Panc1 (cell line): ENCODE results near the gene TMOD1.

Experiments
- POLR2AphosphoS5 ChIP-seq: IDR thresholded peaks from 2 replicates; pipeline ENCODE4 v1.6.1; 2012; ENCODE audit warnings: mild to moderate bottlenecking, low read depth, low read length, moderate library complexity
- TF ChIP-seq, protein P1 (sequence below): fragments of 450-650 bp; IDR thresholded peaks from 2 replicates; pipeline ENCODE4 v1.5.1; 2017; ENCODE audit warnings: mild to moderate bottlenecking

DNA sequence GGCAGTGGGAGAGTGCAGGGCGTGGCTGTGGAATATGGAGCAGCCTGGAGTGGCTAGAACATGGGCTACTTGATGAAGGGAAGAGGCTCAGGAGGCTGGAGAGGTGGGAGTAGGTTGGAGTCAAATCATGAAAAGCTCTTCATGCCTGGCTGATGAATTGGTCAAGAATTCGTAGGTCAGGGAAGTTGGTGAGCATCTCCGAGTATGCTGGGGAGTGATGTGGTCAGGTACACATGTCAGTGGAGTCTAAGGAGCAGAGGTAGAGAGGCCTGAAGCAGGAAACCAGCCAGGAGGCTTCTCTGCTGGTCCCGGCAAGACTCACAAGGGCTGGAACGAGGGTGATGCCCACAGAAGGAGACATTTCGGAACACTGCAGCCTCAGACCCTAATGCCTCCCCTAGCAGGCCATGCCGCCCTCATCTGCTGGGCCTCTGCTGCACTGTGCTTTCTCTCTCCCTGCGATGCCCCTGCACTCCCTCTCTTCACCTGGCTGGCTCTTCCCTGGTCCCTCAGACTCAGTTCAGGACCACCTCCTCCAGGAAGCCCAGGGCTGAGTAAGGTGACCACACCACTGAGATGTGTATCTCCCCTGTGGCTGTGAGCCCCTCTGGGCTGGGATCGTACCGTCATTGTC, 33.6 kb downstream of the TMOD1 start:
- TF ChIP-seq, protein P1, sequence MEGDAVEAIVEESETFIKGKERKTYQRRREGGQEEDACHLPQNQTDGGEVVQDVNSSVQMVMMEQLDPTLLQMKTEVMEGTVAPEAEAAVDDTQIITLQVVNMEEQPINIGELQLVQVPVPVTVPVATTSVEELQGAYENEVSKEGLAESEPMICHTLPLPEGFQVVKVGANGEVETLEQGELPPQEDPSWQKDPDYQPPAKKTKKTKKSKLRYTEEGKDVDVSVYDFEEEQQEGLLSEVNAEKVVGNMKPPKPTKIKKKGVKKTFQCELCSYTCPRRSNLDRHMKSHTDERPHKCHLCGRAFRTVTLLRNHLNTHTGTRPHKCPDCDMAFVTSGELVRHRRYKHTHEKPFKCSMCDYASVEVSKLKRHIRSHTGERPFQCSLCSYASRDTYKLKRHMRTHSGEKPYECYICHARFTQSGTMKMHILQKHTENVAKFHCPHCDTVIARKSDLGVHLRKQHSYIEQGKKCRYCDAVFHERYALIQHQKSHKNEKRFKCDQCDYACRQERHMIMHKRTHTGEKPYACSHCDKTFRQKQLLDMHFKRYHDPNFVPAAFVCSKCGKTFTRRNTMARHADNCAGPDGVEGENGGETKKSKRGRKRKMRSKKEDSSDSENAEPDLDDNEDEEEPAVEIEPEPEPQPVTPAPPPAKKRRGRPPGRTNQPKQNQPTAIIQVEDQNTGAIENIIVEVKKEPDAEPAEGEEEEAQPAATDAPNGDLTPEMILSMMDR, result no peak
- TF ChIP-seq POLR2AphosphoS5, result no peak
